Nephron progenitor cell (in vitro differentiated cells): ENCODE data around the gene VGLL4.

ENCODE experiments used
- DNase-seq: peaks from one replicate; pipeline ENCODE4 v3.0.0; 2021
- H3K27ac Mint-ChIP-seq: 2 replicates; pipeline ENCODE4 v1.8.0; 2021; ENCODE audit warnings: mild to moderate bottlenecking, moderate library complexity, mixed read lengths
- H3K27me3 Mint-ChIP-seq: 2 replicates; pipeline ENCODE4 v1.8.0; 2021; ENCODE audit warnings: mild to moderate bottlenecking, low read depth, mixed read lengths; ENCODE audit not compliant: poor library complexity
- H3K36me3 Mint-ChIP-seq: 2 replicates; pipeline ENCODE4 v1.8.0; 2021; ENCODE audit warnings: low read depth, mixed read lengths
- H3K4me1 Mint-ChIP-seq: 2 replicates; pipeline ENCODE4 v1.8.0; 2021; ENCODE audit warnings: mixed read lengths
- H3K4me3 Mint-ChIP-seq: 2 replicates; pipeline ENCODE4 v1.8.0; 2021; ENCODE audit warnings: mild to moderate bottlenecking, moderate library complexity, mixed read lengths
- H3K9me3 Mint-ChIP-seq: 2 replicates; pipeline ENCODE4 v1.8.0; 2021; ENCODE audit warnings: mild to moderate bottlenecking, moderate library complexity, mixed read lengths
- TF ChIP-seq, protein P1 (sequence below): fragments of 200-600 bp; sonication (generic); IDR thresholded peaks from 2 replicates; pipeline ENCODE4 v1.5.0; 2021; ENCODE audit warnings: antibody characterized with exemption

Gene VGLL4

DNA sequence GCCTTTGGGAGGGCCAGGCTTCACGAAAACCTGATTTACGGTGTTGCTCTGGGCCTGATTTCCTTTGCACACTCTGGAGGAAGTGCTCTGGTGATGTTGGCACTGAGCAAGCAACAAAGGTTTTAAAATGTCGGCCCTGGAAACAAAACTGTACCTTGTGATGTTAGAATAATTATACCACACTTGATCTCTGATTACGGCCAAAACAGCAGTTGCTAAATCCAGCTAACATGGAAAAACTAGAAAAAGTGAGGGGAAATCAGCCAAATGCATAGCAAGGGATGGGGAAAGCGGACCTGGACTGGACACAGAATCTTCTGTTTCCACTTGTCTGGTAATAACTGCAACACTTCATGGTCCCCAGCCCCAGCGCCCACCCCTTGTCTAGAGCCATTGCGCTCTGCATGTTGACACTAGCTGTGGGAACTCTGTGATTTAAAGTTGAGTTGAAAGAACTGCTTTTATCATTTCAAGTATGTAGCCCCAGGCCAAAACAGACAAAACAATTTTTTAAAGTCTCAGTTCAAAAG lies 120.1 kb downstream of the VGLL4 start:
- Mint-ChIP-seq H3K36me3 (peaks cover 14% of the 10 kb centered on the region), H3K4me3 (peak overlapping the region; percentile 35), H3K4me1 (peaks cover 51% of the 10 kb centered on the region), H3K27me3 (peaks cover 2% of the 10 kb centered on the region), H3K9me3 (peaks cover 17% of the 10 kb centered on the region), H3K27ac (peak overlapping the region; percentile 95)
- peak; percentile 32 for DNase-seq
- TF ChIP-seq, protein P1, sequence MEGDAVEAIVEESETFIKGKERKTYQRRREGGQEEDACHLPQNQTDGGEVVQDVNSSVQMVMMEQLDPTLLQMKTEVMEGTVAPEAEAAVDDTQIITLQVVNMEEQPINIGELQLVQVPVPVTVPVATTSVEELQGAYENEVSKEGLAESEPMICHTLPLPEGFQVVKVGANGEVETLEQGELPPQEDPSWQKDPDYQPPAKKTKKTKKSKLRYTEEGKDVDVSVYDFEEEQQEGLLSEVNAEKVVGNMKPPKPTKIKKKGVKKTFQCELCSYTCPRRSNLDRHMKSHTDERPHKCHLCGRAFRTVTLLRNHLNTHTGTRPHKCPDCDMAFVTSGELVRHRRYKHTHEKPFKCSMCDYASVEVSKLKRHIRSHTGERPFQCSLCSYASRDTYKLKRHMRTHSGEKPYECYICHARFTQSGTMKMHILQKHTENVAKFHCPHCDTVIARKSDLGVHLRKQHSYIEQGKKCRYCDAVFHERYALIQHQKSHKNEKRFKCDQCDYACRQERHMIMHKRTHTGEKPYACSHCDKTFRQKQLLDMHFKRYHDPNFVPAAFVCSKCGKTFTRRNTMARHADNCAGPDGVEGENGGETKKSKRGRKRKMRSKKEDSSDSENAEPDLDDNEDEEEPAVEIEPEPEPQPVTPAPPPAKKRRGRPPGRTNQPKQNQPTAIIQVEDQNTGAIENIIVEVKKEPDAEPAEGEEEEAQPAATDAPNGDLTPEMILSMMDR, result no peak

- no peak for DNase-seq
- TF ChIP-seq, protein P1, result no peak
- Mint-ChIP-seq H3K36me3 (peaks cover 10% of the 10 kb centered on the region), H3K9me3 (peaks cover 14% of the 10 kb centered on the region), H3K27ac (peak overlapping the region; percentile 95), H3K4me3 (peak overlapping the region; percentile 35), H3K4me1 (peaks cover 50% of the 10 kb centered on the region), H3K27me3 (peaks cover 2% of the 10 kb centered on the region)
These were observed 120.7 kb downstream of the VGLL4 start for GRCh38 chr3:11522953-11523571.

DNA sequence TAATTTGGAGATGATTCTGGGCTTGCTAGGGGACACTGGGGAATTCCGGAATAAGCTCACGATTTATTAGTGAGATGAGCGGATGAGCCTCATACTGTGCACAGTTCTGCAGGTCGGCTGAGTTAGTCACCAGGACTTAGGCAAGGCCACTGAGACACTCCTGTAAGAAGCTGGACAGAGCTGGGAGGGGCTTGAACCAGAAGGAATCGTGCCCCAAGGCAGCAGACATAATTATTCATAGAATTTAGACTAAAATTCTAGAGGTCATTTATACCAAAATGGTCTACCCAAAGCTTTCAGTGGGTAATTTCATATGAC lies 121.4 kb downstream of the VGLL4 start:
- peaks cover 2% of the 10 kb centered on the region for H3K27me3 Mint-ChIP-seq
- DNase-seq, result no peak
- peaks cover 57% of the 10 kb centered on the region for H3K4me1 Mint-ChIP-seq
- TF ChIP-seq, protein P1, result no peak
- peak overlapping the region; percentile 83 for H3K27ac Mint-ChIP-seq
- H3K36me3 Mint-ChIP-seq, result peaks cover 3% of the 10 kb centered on the region
- H3K9me3 Mint-ChIP-seq, result peaks cover 7% of the 10 kb centered on the region
- no peak overlapping the region for H3K4me3 Mint-ChIP-seq

- peaks cover 62% of the 10 kb centered on the region for H3K4me1 Mint-ChIP-seq
- H3K36me3 Mint-ChIP-seq, result no peaks in the 10 kb centered on the region
- no peaks in the 10 kb centered on the region for H3K9me3 Mint-ChIP-seq
- DNase-seq, result no peak
- H3K27ac Mint-ChIP-seq, result peak overlapping the region; percentile 77
- peaks cover 2% of the 10 kb centered on the region for H3K27me3 Mint-ChIP-seq
- TF ChIP-seq, protein P1, result no peak
- H3K4me3 Mint-ChIP-seq, result peak overlapping the region; percentile 22
These were observed 122.5 kb downstream of the VGLL4 start for GRCh38 chr3:11521167-11521566.

GRCh38 chr3:11517601-11518000 lies 126.1 kb downstream of the VGLL4 start:
- peaks cover 11% of the 10 kb centered on the region for H3K9me3 Mint-ChIP-seq
- peaks cover 63% of the 10 kb centered on the region for H3K4me1 Mint-ChIP-seq
- peaks cover 2% of the 10 kb centered on the region for H3K27me3 Mint-ChIP-seq
- DNase-seq, result no peak
- H3K36me3 Mint-ChIP-seq, result peaks cover 17% of the 10 kb centered on the region
- TF ChIP-seq, protein P1, result no peak
- peak overlapping the region; percentile 1 for H3K4me3 Mint-ChIP-seq
- no peak overlapping the region for H3K27ac Mint-ChIP-seq
